ENCODE measurements around the gene MIEF1. TPM values are rescaled to one million over a fixed set of nuclear protein-coding genes. Genes with fewer than 3 reads are reported as not detected.

MIEF1 gene
- total RNA-seq, 2 donors from 2014 or later: 14.4 to 22.1 TPM

DNA sequence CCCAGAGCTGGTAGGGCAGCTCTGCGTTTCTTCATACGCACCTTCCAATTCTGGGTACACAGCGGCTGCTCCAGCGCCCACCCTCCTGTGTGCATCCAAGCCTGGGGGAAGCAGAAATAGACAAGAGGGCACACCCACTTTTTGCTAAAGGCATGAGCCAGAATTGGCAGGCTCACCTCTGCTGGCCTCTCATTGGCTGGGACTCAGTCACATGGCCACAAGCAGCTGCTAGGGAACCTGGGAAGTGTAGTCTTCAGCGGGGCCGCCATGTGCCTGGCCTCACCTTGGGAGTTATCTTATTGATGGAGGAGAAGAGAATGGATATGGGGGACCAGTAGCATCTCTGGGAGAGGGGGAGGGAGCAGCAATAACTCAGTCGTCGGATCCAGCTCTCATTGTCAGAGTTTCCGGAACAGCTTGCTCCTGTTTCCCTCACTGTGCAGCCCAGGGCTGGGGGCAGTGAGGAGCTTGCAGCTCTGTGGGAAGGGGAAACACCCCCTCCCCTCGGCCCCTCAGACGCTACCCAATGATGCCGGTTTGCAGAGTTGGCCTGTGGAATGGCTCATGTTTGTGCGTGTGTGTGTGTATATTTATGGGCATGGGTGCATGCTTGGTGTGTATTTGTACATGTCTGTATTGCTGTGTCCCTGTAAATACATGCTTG, 11.8 kb upstream of the MIEF1 start:
- Histone ChIP-seq H3K36me3 (no peaks in the 10 kb centered on the region), H3K4me3 (no peak overlapping the region), H3K27me3 (no peaks in the 10 kb centered on the region), H3K9me3 (no peaks in the 10 kb centered on the region), H3K4me1 (peaks cover 0 to 12% of the 10 kb centered on the region in 2 donors), H3K27ac (no peak overlapping the region)
- peak; percentile 91 for DNase-seq (ENCODE audit: low spot score)
- TF ChIP-seq, protein P1, sequence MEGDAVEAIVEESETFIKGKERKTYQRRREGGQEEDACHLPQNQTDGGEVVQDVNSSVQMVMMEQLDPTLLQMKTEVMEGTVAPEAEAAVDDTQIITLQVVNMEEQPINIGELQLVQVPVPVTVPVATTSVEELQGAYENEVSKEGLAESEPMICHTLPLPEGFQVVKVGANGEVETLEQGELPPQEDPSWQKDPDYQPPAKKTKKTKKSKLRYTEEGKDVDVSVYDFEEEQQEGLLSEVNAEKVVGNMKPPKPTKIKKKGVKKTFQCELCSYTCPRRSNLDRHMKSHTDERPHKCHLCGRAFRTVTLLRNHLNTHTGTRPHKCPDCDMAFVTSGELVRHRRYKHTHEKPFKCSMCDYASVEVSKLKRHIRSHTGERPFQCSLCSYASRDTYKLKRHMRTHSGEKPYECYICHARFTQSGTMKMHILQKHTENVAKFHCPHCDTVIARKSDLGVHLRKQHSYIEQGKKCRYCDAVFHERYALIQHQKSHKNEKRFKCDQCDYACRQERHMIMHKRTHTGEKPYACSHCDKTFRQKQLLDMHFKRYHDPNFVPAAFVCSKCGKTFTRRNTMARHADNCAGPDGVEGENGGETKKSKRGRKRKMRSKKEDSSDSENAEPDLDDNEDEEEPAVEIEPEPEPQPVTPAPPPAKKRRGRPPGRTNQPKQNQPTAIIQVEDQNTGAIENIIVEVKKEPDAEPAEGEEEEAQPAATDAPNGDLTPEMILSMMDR (IDR thresholded peaks at IDR 0.05): no peak

DNA sequence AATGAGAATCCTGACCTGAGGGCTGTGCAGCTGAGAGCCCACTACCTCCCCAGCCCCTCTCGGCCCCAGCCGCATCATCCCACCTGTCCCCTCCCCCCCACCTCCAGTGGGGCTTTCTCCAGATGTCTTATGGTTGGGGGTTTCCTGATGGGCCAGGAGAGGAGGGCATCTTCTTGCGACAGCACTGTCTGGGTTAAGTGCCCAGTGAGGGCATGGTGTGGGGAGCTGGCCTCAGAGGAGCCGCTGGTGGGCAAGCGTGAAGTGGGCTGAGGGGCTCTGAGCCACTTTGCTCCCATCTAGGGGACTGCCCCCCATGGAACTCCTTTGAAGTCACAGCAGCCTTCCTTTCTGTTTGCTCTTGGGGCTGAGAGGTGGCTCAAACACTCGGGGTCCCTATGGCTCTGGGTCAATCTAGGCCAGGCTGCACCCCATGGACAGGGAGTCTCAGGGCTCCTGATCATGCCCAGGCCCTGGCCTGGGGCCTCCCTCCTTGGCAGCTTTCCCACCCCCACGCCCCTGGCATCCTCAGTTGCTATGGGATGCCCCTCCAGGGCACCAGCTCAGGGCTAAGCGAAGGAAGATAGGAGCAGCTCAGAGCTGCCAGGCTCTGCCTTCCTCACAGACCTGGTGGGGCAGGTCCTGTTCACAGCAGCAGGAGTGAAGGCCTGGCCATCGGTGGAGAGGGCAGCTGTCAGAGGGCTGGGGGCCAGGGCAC, 11.0 kb upstream of the MIEF1 start:
- TF ChIP-seq, protein P1 (IDR thresholded peaks at IDR 0.05): no peak
- H3K36me3 ChIP-seq: no peaks in the 10 kb centered on the region

DNA sequence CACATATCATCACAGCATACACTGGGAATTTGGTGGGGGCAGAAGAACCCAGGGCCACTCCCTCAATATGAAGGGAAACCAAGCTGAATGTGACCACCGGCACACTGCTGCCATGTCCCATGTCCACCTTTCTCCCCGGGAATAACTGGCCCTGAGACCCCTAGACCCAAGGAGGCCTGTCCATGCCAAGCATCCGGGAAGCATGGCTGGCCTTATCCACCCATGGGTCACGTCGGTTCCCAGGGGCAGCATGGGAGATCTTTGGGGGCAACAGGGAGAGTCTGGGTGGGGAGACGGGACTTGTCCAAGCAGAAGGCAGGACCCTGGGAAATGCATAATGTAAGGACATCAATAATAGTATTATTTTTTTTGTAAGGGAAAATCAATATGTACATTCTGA, 10.4 kb upstream of the MIEF1 start:
- H3K27ac ChIP-seq: no peak overlapping the region
- TF ChIP-seq, protein P1 (IDR thresholded peaks at IDR 0.05): no peak
- H3K9me3 ChIP-seq: no peaks in the 10 kb centered on the region
- no peak for DNase-seq (ENCODE audit: low spot score)
- no peaks in the 10 kb centered on the region for H3K27me3 ChIP-seq
- H3K4me1 ChIP-seq: peaks cover 0 to 21% of the 10 kb centered on the region in 2 donors
- no peaks in the 10 kb centered on the region for H3K36me3 ChIP-seq
- H3K4me3 ChIP-seq: no peak overlapping the region

More for the DNA sequence above, 11.0 kb upstream of the MIEF1 start:
- H3K27me3 ChIP-seq: no peaks in the 10 kb centered on the region
- H3K9me3 ChIP-seq: no peaks in the 10 kb centered on the region
- H3K27ac ChIP-seq: no peak overlapping the region
- DNase-seq (ENCODE audit: low spot score): no peak
- peaks cover 0 to 16% of the 10 kb centered on the region in 2 donors for H3K4me1 ChIP-seq
- H3K4me3 ChIP-seq: no peak overlapping the region

DNA sequence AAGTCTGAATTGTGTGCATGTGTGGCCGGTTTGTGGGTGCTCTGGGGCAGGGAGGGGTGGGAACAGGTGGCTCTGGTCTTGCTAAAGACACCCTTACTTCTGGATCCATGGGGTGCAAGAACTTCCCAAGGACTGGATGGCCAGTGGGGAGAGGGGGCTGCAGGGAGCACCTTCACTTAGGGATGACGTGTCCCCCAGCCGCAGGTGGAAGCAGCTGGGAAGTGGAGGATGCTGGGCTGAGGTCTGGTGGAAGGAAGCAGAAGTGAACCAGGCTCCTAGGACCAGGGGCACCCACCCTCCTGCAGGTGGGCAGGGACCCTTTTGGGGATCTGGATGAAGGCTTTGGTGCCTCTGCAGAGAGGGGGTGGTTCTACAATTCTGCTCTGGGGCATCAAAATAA, 9.9 kb upstream of the MIEF1 start:
- Histone ChIP-seq H3K4me3 (no peak overlapping the region), H3K4me1 (peaks cover 0 to 22% of the 10 kb centered on the region in 2 donors), H3K9me3 (no peaks in the 10 kb centered on the region), H3K27me3 (no peaks in the 10 kb centered on the region), H3K36me3 (no peaks in the 10 kb centered on the region), H3K27ac (no peak overlapping the region)
- TF ChIP-seq, protein P1 (IDR thresholded peaks at IDR 0.05): no peak
- no peak for DNase-seq (ENCODE audit: low spot score)

DNA sequence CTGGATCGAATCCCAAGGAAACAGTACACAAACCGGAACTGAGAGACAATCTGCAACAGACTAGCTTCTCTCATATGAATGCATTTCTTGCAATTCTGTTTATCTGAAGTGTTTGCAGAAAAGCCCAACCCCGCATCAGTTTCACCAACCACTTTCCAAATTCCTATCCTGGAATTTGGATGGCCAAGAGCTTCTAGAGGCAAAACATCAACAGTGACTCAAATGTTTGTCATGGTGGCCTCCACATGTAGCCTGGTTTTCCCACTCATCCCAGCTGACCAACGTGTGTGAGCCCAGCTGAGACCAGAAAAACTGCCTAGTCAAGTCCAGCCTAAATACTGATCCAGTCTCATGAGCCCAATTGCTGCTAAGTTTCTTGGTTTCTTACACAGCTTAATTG, 8.3 kb upstream of the MIEF1 start:
- TF ChIP-seq, protein P1 (IDR thresholded peaks at IDR 0.05): no peak

More for the DNA sequence above, 8.3 kb upstream of the MIEF1 start:
- Histone ChIP-seq H3K4me3 (no peak overlapping the region), H3K9me3 (no peaks in the 10 kb centered on the region), H3K27me3 (no peaks in the 10 kb centered on the region), H3K36me3 (no peaks in the 10 kb centered on the region), H3K27ac (no peak overlapping the region), H3K4me1 (peaks cover 0 to 33% of the 10 kb centered on the region in 2 donors)
- DNase-seq (ENCODE audit: low spot score): no peak
